HG03196 (cell line): ENCODE measurements around the gene SERGEF.

ENCODE experiments used
- ATAC-seq: cut with Tn5 transposase; IDR thresholded peaks from one replicate; pipeline ENCODE4 v1.9.1; 2021; ENCODE audit not compliant: unreplicated experiment

The SERGEF gene

GRCh38 chr11:17774232-17775034 lies 238.4 kb downstream of the SERGEF start:
- ATAC-seq, result no peak

- ATAC-seq, result no peak
These were observed 239.2 kb downstream of the SERGEF start for GRCh38 chr11:17773674-17774073.

GRCh38 chr11:17772704-17773600 lies 239.9 kb downstream of the SERGEF start:
- no peak for ATAC-seq

- no peak for ATAC-seq
These were observed 240.9 kb downstream of the SERGEF start for GRCh38 chr11:17771841-17772401.

- no peak for ATAC-seq
These were observed 241.4 kb downstream of the SERGEF start for GRCh38 chr11:17771415-17771814.

- ATAC-seq, result no peak
These were observed 241.9 kb downstream of the SERGEF start for GRCh38 chr11:17770917-17771316.

- ATAC-seq, result no peak
These were observed 242.7 kb downstream of the SERGEF start for GRCh38 chr11:17770048-17770652.

- no peak for ATAC-seq
These were observed 243.6 kb downstream of the SERGEF start for GRCh38 chr11:17769218-17769617.

GRCh38 chr11:17768547-17768946 lies 244.3 kb downstream of the SERGEF start:
- ATAC-seq, result no peak

- no peak for ATAC-seq
These were observed 244.9 kb downstream of the SERGEF start for GRCh38 chr11:17767914-17768313.

GRCh38 chr11:17767301-17767885 lies 245.5 kb downstream of the SERGEF start:
- ATAC-seq, result no peak

GRCh38 chr11:17766590-17766989 lies 246.3 kb downstream of the SERGEF start:
- ATAC-seq, result no peak

GRCh38 chr11:17766073-17766359 lies 246.8 kb downstream of the SERGEF start:
- no peak for ATAC-seq

- no peak for ATAC-seq
These were observed 247.3 kb downstream of the SERGEF start for GRCh38 chr11:17765356-17766072.

GRCh38 chr11:17764446-17765218 lies 248.2 kb downstream of the SERGEF start:
- no peak for ATAC-seq

- no peak for ATAC-seq
These were observed 249.1 kb downstream of the SERGEF start for GRCh38 chr11:17763703-17764102.

- no peak for ATAC-seq
These were observed 249.6 kb downstream of the SERGEF start for GRCh38 chr11:17763244-17763643.

- no peak for ATAC-seq
These were observed 250.4 kb downstream of the SERGEF start for GRCh38 chr11:17762309-17762974.
